Vagina (tissue), 2 donors: ENCODE measurements around the gene ZNF785. TPM values are rescaled to one million over a fixed set of nuclear protein-coding genes. Genes with fewer than 3 reads are reported as not detected.

ENCODE experiments used
- DNase-seq, 2 donors: peaks; one replicate each; pipeline ENCODE4 v3.0.0-alpha.2; 2017; ENCODE audit errors: extremely low spot score in 2 of 2
- H3K27ac ChIP-seq: fragments of 200-600 bp; sonication (generic); one replicate; pipeline ENCODE4 v1.5.1; 2019
- H3K27me3 ChIP-seq: fragments of 200-600 bp; sonication (generic); one replicate; pipeline ENCODE4 v1.5.1; 2019
- H3K36me3 ChIP-seq, 2 donors: fragments of 200-600 bp; sonication (generic); one replicate each; pipeline ENCODE4 v1.5.1; 2017 to 2019
- H3K4me1 ChIP-seq: fragments of 200-600 bp; sonication (generic); one replicate; pipeline ENCODE4 v1.5.1; 2019
- H3K4me3 ChIP-seq, 2 donors: fragments of 200-600 bp; sonication (generic); 1 replicate in 1 of 2; 2 replicates in 1 of 2; pipeline ENCODE4 v1.5.1; 2016 to 2019
- H3K9me3 ChIP-seq: fragments of 200-600 bp; sonication (generic); one replicate; pipeline ENCODE4 v1.5.1; 2019
- CTCF ChIP-seq, 3 experiments: fragments of 450-650 bp in 2 of 3; fragments of 200-600 bp in 1 of 3; sonication (generic) in 1 of 3; IDR thresholded peaks; one replicate each; pipeline ENCODE4 v1.5.1; 2017 to 2019; ENCODE audit warnings: antibody characterized with exemption in 3 of 3, mild to moderate bottlenecking in 2 of 3, moderate library complexity in 2 of 3
- POLR2A ChIP-seq, 2 donors: fragments of 450-650 bp; IDR thresholded peaks; one replicate each; pipeline ENCODE4 v1.6.1; 2017; ENCODE audit warnings: antibody characterized with exemption in 2 of 2, mild to moderate bottlenecking in 2 of 2, moderate library complexity in 2 of 2
- POLR2AphosphoS5 ChIP-seq, 2 donors: sonication (generic); formaldehyde crosslinking; IDR thresholded peaks; one replicate each; pipeline ENCODE4 v1.9.0; 2017; ENCODE audit warnings: antibody characterized with exemption in 2 of 2, mild to moderate bottlenecking in 2 of 2, low read depth in 1 of 2; ENCODE audit not compliant: insufficient read depth in 1 of 2
- intact Hi-C: fragments of 100-400 bp; cut with DNase I; formaldehyde crosslinking; loops from one replicate; pipeline ENCODE4 v1.15.1; 2023
- total RNA-seq: library from RNA; depleted of rRNA; stranded (reverse); fragments of >200 nt; gene quantifications from one replicate; pipeline ENCODE4 v1.2.3, GENCODE V29; 2016

The ZNF785 gene
- total RNA-seq, 1 donor from 2014 or later, result 21.6 TPM

GRCh38 chr16:30571445-30572322 is 13.8 kb downstream of the ZNF785 start, which contains the start of gene ZNF688:
Gene ZNF688, minus strand, starts transcription at chr16:30571714. Its CDS starts 85 bp downstream, at chr16:30571629.
- Histone ChIP-seq H3K4me3 (peak within 1 kb of the TSS; percentile 70 to 77), H3K27ac (peak within 1 kb of the TSS; percentile 98), H3K4me1 (peaks cover 51% of the 10 kb centered on the region), H3K36me3 (no peaks in the 10 kb centered on the region), H3K27me3 (no peaks in the 10 kb centered on the region), H3K9me3 (no peaks in the 10 kb centered on the region)
- peak in 1 of 2 donors; percentile 99 for DNase-seq
- intact Hi-C loops, result loop anchor here (5.0 kb wide), 1 partner anchor 86 kb away; the partner anchor contains the start of gene FBRS
- TF ChIP-seq POLR2A (IDR thresholded peaks at IDR 0.05), result peak in 1 of 2 donors; percentile 43
- peak; percentile 79 to 99 for TF ChIP-seq POLR2AphosphoS5 (IDR thresholded peaks at IDR 0.05; ENCODE audit: insufficient read depth in 1 of 2, low read depth in 1 of 2)
- TF ChIP-seq CTCF (IDR thresholded peaks at IDR 0.05), result no peak

- H3K36me3 ChIP-seq, result no peaks in the 10 kb centered on the region
- no peaks in the 10 kb centered on the region for H3K9me3 ChIP-seq
- H3K27ac ChIP-seq, result peak overlapping the region; percentile 98
- H3K4me1 ChIP-seq, result peaks cover 58% of the 10 kb centered on the region
- no peak for DNase-seq
- H3K4me3 ChIP-seq, result peak overlapping the region; percentile 70 to 77
- intact Hi-C loops, result loop anchor here (5.0 kb wide), 1 partner anchor 86 kb away; the partner anchor contains the start of gene FBRS
- TF ChIP-seq CTCF (IDR thresholded peaks at IDR 0.05) (no peak), POLR2A (IDR thresholded peaks at IDR 0.05) (no peak), POLR2AphosphoS5 (IDR thresholded peaks at IDR 0.05; ENCODE audit: insufficient read depth in 1 of 2, low read depth in 1 of 2) (no peak)
- H3K27me3 ChIP-seq, result no peaks in the 10 kb centered on the region
Observed at GRCh38 chr16:30570636-30571444, 14.7 kb downstream of the ZNF785 start.

- Histone ChIP-seq H3K36me3 (no peaks in the 10 kb centered on the region), H3K27ac (peak overlapping the region; percentile 98), H3K27me3 (no peaks in the 10 kb centered on the region), H3K4me1 (peaks cover 58% of the 10 kb centered on the region), H3K9me3 (no peaks in the 10 kb centered on the region), H3K4me3 (peak overlapping the region in 1 of 2 donors; percentile 70)
- TF ChIP-seq POLR2AphosphoS5 (IDR thresholded peaks at IDR 0.05; ENCODE audit: insufficient read depth in 1 of 2, low read depth in 1 of 2) (no peak), POLR2A (IDR thresholded peaks at IDR 0.05) (no peak), CTCF (IDR thresholded peaks at IDR 0.05) (no peak)
- no peak for DNase-seq
- intact Hi-C loops, result loop anchor here (5.0 kb wide), 1 partner anchor 87 kb away; the partner anchor contains the start of gene FBRS
Observed at GRCh38 chr16:30569746-30570635, 15.5 kb downstream of the ZNF785 start.

- intact Hi-C loops, result no loop called here
- Histone ChIP-seq H3K36me3 (no peaks in the 10 kb centered on the region), H3K9me3 (no peaks in the 10 kb centered on the region), H3K4me3 (no peak overlapping the region), H3K27me3 (no peaks in the 10 kb centered on the region), H3K27ac (peak overlapping the region; percentile 75), H3K4me1 (peaks cover 58% of the 10 kb centered on the region)
- TF ChIP-seq POLR2AphosphoS5 (IDR thresholded peaks at IDR 0.05; ENCODE audit: insufficient read depth in 1 of 2, low read depth in 1 of 2) (no peak), POLR2A (IDR thresholded peaks at IDR 0.05) (no peak), CTCF (IDR thresholded peaks at IDR 0.05) (no peak)
- DNase-seq, result no peak
Observed at GRCh38 chr16:30569281-30569680, 16.2 kb downstream of the ZNF785 start.
